Measurements from ENCODE around the gene CLSTN3. TPM values are rescaled to one million over a fixed set of nuclear protein-coding genes. Genes with fewer than 3 reads are reported as not detected.
A peak's percentile ranks its signal among the peaks of the same experiment; 100 is the strongest.

Gene CLSTN3
- total RNA-seq, 4 donors from 2014 or later, result 22.1 to 41.1 (median 31.7) TPM

- peak in 1 of 2 donors; percentile 87 for DNase-seq (ENCODE audit: low spot score in 2 of 2)
- TF ChIP-seq POLR2A (IDR thresholded peaks at IDR 0.05), result no peak
- TF ChIP-seq CTCF (IDR thresholded peaks at IDR 0.05), result no peak
- intact Hi-C loops (cut with DNase I; ENCODE audit: low total_unique reads), result loop anchor here (10.0 kb wide), 1 partner anchor 139 kb away; the partner anchor contains the start of gene PTPN6
- 57 to 61% methylated on average over 10 of the region's 10 CpGs for WGBS, 2 donors
- H3K4me3 ChIP-seq (ENCODE audit: low read depth, poor library complexity, severe bottlenecking), result no peak overlapping the region
Observed at GRCh38 chr12:7093892-7094291, 36.3 kb upstream of the CLSTN3 start.

GRCh38 chr12:7096006-7096932, 33.9 kb upstream of the CLSTN3 start:
- TF ChIP-seq CTCF (IDR thresholded peaks at IDR 0.05) (no peak), POLR2A (IDR thresholded peaks at IDR 0.05) (no peak)
- WGBS, 2 donors, result 80 to 86% methylated on average over 25 to 26 of the region's 26 CpGs

DNA sequence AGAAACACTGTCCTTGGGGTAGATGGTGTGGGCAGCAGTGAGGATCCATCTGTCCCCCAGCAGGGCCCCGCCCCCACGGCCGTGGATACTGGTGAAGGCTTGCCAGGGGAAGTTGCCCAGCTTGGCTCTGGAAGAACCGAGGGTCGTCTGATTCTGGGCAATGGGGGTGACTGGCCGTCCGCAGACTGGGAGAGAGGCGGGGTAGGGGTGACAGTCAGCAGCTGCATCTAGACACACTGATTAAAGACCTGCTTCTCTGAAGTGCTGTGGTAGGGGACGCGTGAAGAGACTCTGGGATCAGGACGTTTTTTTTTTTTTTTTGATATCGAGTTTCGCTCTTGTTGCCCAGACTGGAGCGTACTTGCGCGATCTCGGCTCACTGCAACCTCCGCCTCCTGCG, 33.2 kb upstream of the CLSTN3 start:
- H3K4me3 ChIP-seq (ENCODE audit: low read depth, poor library complexity, severe bottlenecking), result no peak overlapping the region
- intact Hi-C loops (cut with DNase I; ENCODE audit: low total_unique reads), result loop anchor here (10.0 kb wide), 1 partner anchor 142 kb away; the partner anchor contains the start of gene PTPN6
- 81 to 86% methylated on average over 19 of the region's 19 CpGs for WGBS, 2 donors
- no peak for DNase-seq (ENCODE audit: low spot score in 2 of 2)
- TF ChIP-seq CTCF (IDR thresholded peaks at IDR 0.05), result no peak

More at GRCh38 chr12:7096006-7096932, 33.9 kb upstream of the CLSTN3 start:
- no peak for DNase-seq (ENCODE audit: low spot score in 2 of 2)
- intact Hi-C loops (cut with DNase I; ENCODE audit: low total_unique reads), result loop anchor here (10.0 kb wide), 1 partner anchor 141 kb away; the partner anchor contains the start of gene PTPN6
- H3K4me3 ChIP-seq (ENCODE audit: low read depth, poor library complexity, severe bottlenecking), result no peak overlapping the region

DNA sequence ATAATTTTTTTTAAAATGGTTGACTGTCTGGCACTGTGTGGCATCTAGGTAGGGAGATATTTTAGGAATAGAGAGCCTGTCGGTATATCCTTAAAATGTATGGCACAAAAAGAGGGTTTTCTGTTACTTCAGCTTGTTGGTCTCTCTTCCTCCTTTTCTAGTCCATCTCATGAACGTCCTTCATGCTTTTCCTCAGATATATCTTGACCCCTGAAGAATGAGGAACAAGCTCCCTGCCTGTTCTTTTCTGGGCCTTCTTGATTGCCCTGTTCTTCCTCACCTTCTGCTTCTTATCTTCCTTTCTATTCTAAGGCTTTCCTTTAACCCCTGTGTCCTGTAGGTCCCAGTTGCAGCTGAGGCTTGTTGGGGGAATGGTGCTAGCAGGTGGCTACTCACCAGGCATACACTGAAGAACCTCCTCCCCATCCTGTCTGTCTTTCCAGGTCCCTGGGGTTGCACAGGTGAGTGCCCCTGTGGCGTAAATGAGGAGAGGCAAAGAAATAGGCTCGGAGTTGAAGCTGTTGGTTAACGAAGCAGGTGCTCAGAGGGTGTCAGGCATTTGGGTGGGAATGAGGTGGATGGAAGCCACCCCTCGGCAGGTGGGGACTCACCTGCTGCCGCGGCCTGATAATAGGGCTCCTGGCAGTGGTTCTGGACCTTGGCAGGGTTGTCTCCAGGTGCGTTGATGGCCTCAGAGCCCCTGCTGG, 30.7 kb upstream of the CLSTN3 start:
- no peak overlapping the region for H3K4me3 ChIP-seq (ENCODE audit: low read depth, poor library complexity, severe bottlenecking)
- 82 to 90% methylated on average over 8 to 9 of the region's 9 CpGs for WGBS, 2 donors
- no peak for DNase-seq (ENCODE audit: low spot score in 2 of 2)
- no peak for TF ChIP-seq POLR2A (IDR thresholded peaks at IDR 0.05)
- TF ChIP-seq CTCF (IDR thresholded peaks at IDR 0.05), result no peak
- intact Hi-C loops (cut with DNase I; ENCODE audit: low total_unique reads), result loop anchor here (10.0 kb wide), 1 partner anchor 145 kb away; the partner anchor contains the start of gene PTPN6

DNA sequence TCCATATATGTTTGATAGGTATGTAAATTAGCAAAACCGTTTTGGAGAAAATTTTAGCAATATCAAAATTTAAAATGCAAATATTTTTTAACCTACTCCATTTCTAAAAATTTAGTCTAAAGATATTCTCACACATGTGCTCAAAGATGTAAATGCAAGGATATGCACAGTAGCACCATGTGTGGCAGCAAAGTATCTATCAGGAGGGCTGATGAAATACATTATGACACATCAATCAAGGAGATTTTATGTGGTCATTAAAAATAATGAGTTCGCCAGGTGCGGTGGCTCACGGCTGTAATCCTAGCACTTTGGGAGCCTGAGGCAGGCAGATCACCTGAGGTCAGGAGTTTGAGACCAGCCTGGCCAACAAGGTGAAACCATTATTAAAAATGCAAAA, 29.9 kb upstream of the CLSTN3 start:
- no peak for DNase-seq (ENCODE audit: low spot score in 2 of 2)
- 75 to 77% methylated on average over 4 of the region's 4 CpGs for WGBS, 2 donors
- TF ChIP-seq CTCF (IDR thresholded peaks at IDR 0.05) (no peak), POLR2A (IDR thresholded peaks at IDR 0.05) (no peak)
- H3K4me3 ChIP-seq (ENCODE audit: low read depth, poor library complexity, severe bottlenecking), result no peak overlapping the region
- intact Hi-C loops (cut with DNase I; ENCODE audit: low total_unique reads), result no loop called here
